NCI-H1048 (cell line): Measurements from ENCODE around the gene PLEKHO1.
"Not testable (repeated sequence)": the region's sequence is repeated elsewhere in the genome, so short reads cannot be mapped to it uniquely, and the experiment has no call there.

ENCODE experiments used
- DNase-seq: peaks from one replicate; lab custom pipeline; 2025; lab: John Stamatoyannopoulos, UW

PLEKHO1 gene

GRCh38 chr1:150173141-150173585, 23.4 kb downstream of the PLEKHO1 start:
- no peak for DNase-seq

GRCh38 chr1:150176593-150176992, 26.9 kb downstream of the PLEKHO1 start:
- DNase-seq: no peak

GRCh38 chr1:150178548-150178947, 28.8 kb downstream of the PLEKHO1 start:
- DNase-seq: no peak

- DNase-seq: no peak
Observed at GRCh38 chr1:150179867-150180266, 30.2 kb downstream of the PLEKHO1 start.

GRCh38 chr1:150180474-150180873, 30.8 kb downstream of the PLEKHO1 start:
- DNase-seq: no peak

- DNase-seq: no peak
Observed at GRCh38 chr1:150182247-150182646, 32.5 kb downstream of the PLEKHO1 start.

GRCh38 chr1:150183061-150183460, 33.3 kb downstream of the PLEKHO1 start:
- DNase-seq: no peak

GRCh38 chr1:150185481-150185880, 35.8 kb downstream of the PLEKHO1 start:
- DNase-seq: no peak

- not testable (repeated sequence) for DNase-seq
Observed at GRCh38 chr1:150186438-150186788, 36.7 kb downstream of the PLEKHO1 start.

GRCh38 chr1:150186789-150187559, 37.3 kb downstream of the PLEKHO1 start:
- no peak for DNase-seq

GRCh38 chr1:150187560-150187931, 37.8 kb downstream of the PLEKHO1 start:
- DNase-seq: no peak

- no peak for DNase-seq
Observed at GRCh38 chr1:150192012-150192411, 42.3 kb downstream of the PLEKHO1 start.

GRCh38 chr1:150194381-150195031, 44.8 kb downstream of the PLEKHO1 start:
- no peak for DNase-seq

GRCh38 chr1:150196417-150196816, 46.7 kb downstream of the PLEKHO1 start:
- DNase-seq: no peak

- no peak for DNase-seq
Observed at GRCh38 chr1:150207281-150207971, 57.7 kb downstream of the PLEKHO1 start.

GRCh38 chr1:150208460-150208859, 58.7 kb downstream of the PLEKHO1 start:
- not testable (repeated sequence) for DNase-seq
